ENCODE data around the gene MANSC4.
"Not testable (repeated sequence)": the region's sequence is repeated elsewhere in the genome, so short reads cannot be mapped to it uniquely, and the experiment has no call there.

MANSC4 gene

GRCh38 chr12:27751386-27752047 lies 28.5 kb downstream of the MANSC4 start:
- no peak for DNase-seq (ENCODE audit: low read depth)

- no peak for DNase-seq (ENCODE audit: low read depth)
Measured at GRCh38 chr12:27747111-27747820, 32.8 kb downstream of the MANSC4 start.

GRCh38 chr12:27745734-27746133 lies 34.3 kb downstream of the MANSC4 start:
- DNase-seq (ENCODE audit: low read depth), result not testable (repeated sequence)

- no peak for DNase-seq (ENCODE audit: low read depth)
Measured at GRCh38 chr12:27743601-27744000, 36.4 kb downstream of the MANSC4 start.

- not testable (repeated sequence) for DNase-seq (ENCODE audit: low read depth)
Measured at GRCh38 chr12:27734321-27734720, 45.7 kb downstream of the MANSC4 start.

- no peak for DNase-seq (ENCODE audit: low read depth)
Measured at GRCh38 chr12:27733791-27734190, 46.2 kb downstream of the MANSC4 start.

- DNase-seq (ENCODE audit: low read depth), result no peak
Measured at GRCh38 chr12:27733052-27733656, 46.9 kb downstream of the MANSC4 start.

GRCh38 chr12:27732281-27732680 lies 47.8 kb downstream of the MANSC4 start:
- no peak for DNase-seq (ENCODE audit: low read depth)

- DNase-seq (ENCODE audit: low read depth), result no peak
Measured at GRCh38 chr12:27730097-27730588, 49.9 kb downstream of the MANSC4 start.

GRCh38 chr12:27723212-27723611 lies 56.8 kb downstream of the MANSC4 start:
- DNase-seq (ENCODE audit: low read depth), result no peak

All from stimulated activated CD8-positive, alpha-beta memory T cell treated with anti-CD3 and anti-CD28 coated beads, Interleukin-7, amount 100 ng/mL, for 24 hours (primary cell).